ENCODE measurements around the gene ITGA11.

ITGA11 gene

DNA sequence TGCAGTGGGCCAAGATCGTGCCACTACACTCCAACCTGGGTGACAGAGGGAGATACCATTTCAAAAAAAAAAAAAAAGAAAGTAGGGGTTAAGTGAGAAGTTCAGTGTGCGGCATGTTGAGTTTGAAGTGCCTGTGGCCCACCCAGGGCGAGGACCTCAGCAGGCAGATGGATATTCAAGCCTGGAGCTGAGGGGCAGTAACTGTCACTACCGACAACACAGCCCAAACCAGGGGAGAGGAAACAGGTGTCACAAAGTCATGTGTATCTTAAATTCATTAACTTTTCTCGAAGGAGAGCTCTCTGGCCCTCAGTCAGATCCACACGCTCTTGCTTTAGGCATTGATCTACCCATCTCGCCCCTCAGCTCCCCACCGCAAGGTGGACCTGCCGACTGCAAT, 109.2 kb downstream of the ITGA11 start:
- H3K9me3 ChIP-seq (ENCODE audit: control insufficient read depth in 2 of 2, low read length in 2 of 2), result no peaks in the 10 kb centered on the region
- H3K36me3 ChIP-seq (ENCODE audit: control insufficient read depth in 2 of 2, insufficient read depth in 2 of 2, low read length in 2 of 2), result no peaks in the 10 kb centered on the region
- no peaks in the 10 kb centered on the region for H3K4me1 ChIP-seq (ENCODE audit: control insufficient read depth in 2 of 2, insufficient read depth in 2 of 2, low read length in 2 of 2)
- H3K9ac ChIP-seq (ENCODE audit: low read depth in 1 of 2, low read length in 2 of 2), result no peak overlapping the region
- H3K27ac ChIP-seq (ENCODE audit: low read depth in 2 of 2, low read length in 2 of 2), result no peak overlapping the region
- H3K4me3 ChIP-seq (ENCODE audit: low read length in 2 of 2), result no peak overlapping the region
- H3K27me3 ChIP-seq (ENCODE audit: control insufficient read depth in 2 of 2, insufficient read depth in 2 of 2, low read length in 2 of 2), result peaks cover 0 to 5% of the 10 kb centered on the region in 2 donors

DNA sequence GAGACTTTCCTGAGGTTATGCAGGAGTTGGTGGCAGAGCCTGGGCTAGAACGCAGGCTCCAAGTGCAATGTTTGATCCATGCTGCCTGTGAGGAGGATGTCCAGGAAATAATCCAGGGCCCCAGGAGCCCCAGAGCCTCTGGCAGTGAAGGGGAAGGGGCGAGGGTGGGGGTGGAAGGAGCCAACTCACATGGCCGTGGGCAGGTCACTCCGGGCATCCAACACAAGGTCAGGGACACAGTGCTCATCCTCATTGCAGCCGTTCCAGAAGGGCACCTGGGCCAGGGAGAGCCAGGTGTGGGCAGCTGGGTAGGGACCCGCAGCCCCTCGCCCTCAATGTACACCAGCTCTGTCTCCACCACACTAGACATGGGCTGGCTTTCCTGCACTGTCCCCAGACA, 110.7 kb downstream of the ITGA11 start:
- no peaks in the 10 kb centered on the region for H3K9me3 ChIP-seq (ENCODE audit: control insufficient read depth in 2 of 2, low read length in 2 of 2)
- no peak overlapping the region for H3K4me3 ChIP-seq (ENCODE audit: low read length in 2 of 2)
- no peaks in the 10 kb centered on the region for H3K36me3 ChIP-seq (ENCODE audit: control insufficient read depth in 2 of 2, insufficient read depth in 2 of 2, low read length in 2 of 2)
- no peak overlapping the region for H3K9ac ChIP-seq (ENCODE audit: low read depth in 1 of 2, low read length in 2 of 2)
- H3K27ac ChIP-seq (ENCODE audit: low read depth in 2 of 2, low read length in 2 of 2), result no peak overlapping the region
- H3K27me3 ChIP-seq (ENCODE audit: control insufficient read depth in 2 of 2, insufficient read depth in 2 of 2, low read length in 2 of 2), result no peaks in the 10 kb centered on the region
- H3K4me1 ChIP-seq (ENCODE audit: control insufficient read depth in 2 of 2, insufficient read depth in 2 of 2, low read length in 2 of 2), result no peaks in the 10 kb centered on the region

GRCh38 chr15:68319997-68320396, 112.0 kb downstream of the ITGA11 start:
- H3K9ac ChIP-seq (ENCODE audit: low read depth in 1 of 2, low read length in 2 of 2), result no peak overlapping the region
- no peaks in the 10 kb centered on the region for H3K9me3 ChIP-seq (ENCODE audit: control insufficient read depth in 2 of 2, low read length in 2 of 2)
- H3K36me3 ChIP-seq (ENCODE audit: control insufficient read depth in 2 of 2, insufficient read depth in 2 of 2, low read length in 2 of 2), result no peaks in the 10 kb centered on the region
- no peak overlapping the region for H3K4me3 ChIP-seq (ENCODE audit: low read length in 2 of 2)
- H3K27me3 ChIP-seq (ENCODE audit: control insufficient read depth in 2 of 2, insufficient read depth in 2 of 2, low read length in 2 of 2), result no peaks in the 10 kb centered on the region
- no peak overlapping the region for H3K27ac ChIP-seq (ENCODE audit: low read depth in 2 of 2, low read length in 2 of 2)
- H3K4me1 ChIP-seq (ENCODE audit: control insufficient read depth in 2 of 2, insufficient read depth in 2 of 2, low read length in 2 of 2), result no peaks in the 10 kb centered on the region

- Histone ChIP-seq H3K36me3 (ENCODE audit: control insufficient read depth in 2 of 2, insufficient read depth in 2 of 2, low read length in 2 of 2) (no peaks in the 10 kb centered on the region), H3K27me3 (ENCODE audit: control insufficient read depth in 2 of 2, insufficient read depth in 2 of 2, low read length in 2 of 2) (no peaks in the 10 kb centered on the region)
Observed at GRCh38 chr15:68318931-68319909, 112.7 kb downstream of the ITGA11 start.

DNA sequence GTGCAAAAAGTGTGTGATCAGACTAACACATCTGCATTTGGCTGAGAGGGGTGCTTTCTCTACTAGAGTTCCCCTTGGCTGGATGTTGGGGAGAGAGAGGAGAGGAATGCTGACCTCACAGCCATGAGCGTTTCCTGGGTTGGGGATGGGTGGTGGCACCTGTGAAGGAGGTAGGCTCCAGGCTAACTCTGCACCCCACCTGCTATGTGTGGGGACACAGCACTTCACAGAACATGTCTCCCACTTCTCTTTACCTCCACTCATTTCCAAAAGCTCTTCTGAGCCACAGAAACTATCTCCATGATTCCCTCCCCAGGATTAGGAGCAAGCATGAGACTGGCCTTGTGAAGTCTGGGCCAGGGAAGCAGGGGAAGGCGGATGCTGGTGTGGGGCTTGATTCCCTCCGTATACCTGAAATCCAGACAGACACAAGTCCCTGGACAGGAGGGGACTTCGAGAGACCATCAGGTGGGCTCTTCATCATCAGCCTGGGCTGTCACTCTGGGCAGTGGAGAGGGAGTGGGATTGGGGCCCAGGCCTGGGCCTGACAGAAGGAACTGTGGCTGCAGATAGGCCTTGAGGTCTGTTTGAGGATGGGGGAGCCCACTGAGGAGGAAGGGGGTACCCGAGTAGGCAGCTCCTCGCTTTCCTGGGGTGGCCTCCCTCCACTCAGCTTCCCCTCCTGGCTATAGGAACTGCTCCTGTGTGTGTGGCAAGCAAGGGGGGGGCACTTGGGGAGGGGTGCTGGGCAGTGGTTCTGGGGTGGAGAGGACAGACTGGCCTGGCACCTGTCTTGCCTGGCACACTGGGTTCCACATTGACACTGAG, 113.7 kb downstream of the ITGA11 start:
- H3K4me1 ChIP-seq (ENCODE audit: control insufficient read depth in 2 of 2, insufficient read depth in 2 of 2, low read length in 2 of 2), result no peaks in the 10 kb centered on the region
- H3K9ac ChIP-seq (ENCODE audit: low read depth in 1 of 2, low read length in 2 of 2), result no peak overlapping the region
- H3K27ac ChIP-seq (ENCODE audit: low read depth in 2 of 2, low read length in 2 of 2), result no peak overlapping the region
- no peak overlapping the region for H3K4me3 ChIP-seq (ENCODE audit: low read length in 2 of 2)
- H3K27me3 ChIP-seq (ENCODE audit: control insufficient read depth in 2 of 2, insufficient read depth in 2 of 2, low read length in 2 of 2), result no peaks in the 10 kb centered on the region
- H3K36me3 ChIP-seq (ENCODE audit: control insufficient read depth in 2 of 2, insufficient read depth in 2 of 2, low read length in 2 of 2), result no peaks in the 10 kb centered on the region
- H3K9me3 ChIP-seq (ENCODE audit: control insufficient read depth in 2 of 2, low read length in 2 of 2), result no peaks in the 10 kb centered on the region

More at GRCh38 chr15:68318931-68319909, 112.7 kb downstream of the ITGA11 start:
- Histone ChIP-seq H3K4me3 (ENCODE audit: low read length in 2 of 2) (no peak overlapping the region), H3K27ac (ENCODE audit: low read depth in 2 of 2, low read length in 2 of 2) (no peak overlapping the region), H3K4me1 (ENCODE audit: control insufficient read depth in 2 of 2, insufficient read depth in 2 of 2, low read length in 2 of 2) (no peaks in the 10 kb centered on the region), H3K9ac (ENCODE audit: low read depth in 1 of 2, low read length in 2 of 2) (no peak overlapping the region), H3K9me3 (ENCODE audit: control insufficient read depth in 2 of 2, low read length in 2 of 2) (no peaks in the 10 kb centered on the region)

- Histone ChIP-seq H3K27me3 (ENCODE audit: control insufficient read depth in 2 of 2, insufficient read depth in 2 of 2, low read length in 2 of 2) (no peaks in the 10 kb centered on the region), H3K9ac (ENCODE audit: low read depth in 1 of 2, low read length in 2 of 2) (no peak overlapping the region), H3K4me3 (ENCODE audit: low read length in 2 of 2) (no peak overlapping the region), H3K9me3 (ENCODE audit: control insufficient read depth in 2 of 2, low read length in 2 of 2) (no peaks in the 10 kb centered on the region), H3K36me3 (ENCODE audit: control insufficient read depth in 2 of 2, insufficient read depth in 2 of 2, low read length in 2 of 2) (no peaks in the 10 kb centered on the region), H3K27ac (ENCODE audit: low read depth in 2 of 2, low read length in 2 of 2) (no peak overlapping the region), H3K4me1 (ENCODE audit: control insufficient read depth in 2 of 2, insufficient read depth in 2 of 2, low read length in 2 of 2) (no peaks in the 10 kb centered on the region)
Observed at GRCh38 chr15:68317281-68318007, 114.5 kb downstream of the ITGA11 start.

- Histone ChIP-seq H3K27me3 (ENCODE audit: control insufficient read depth in 2 of 2, insufficient read depth in 2 of 2, low read length in 2 of 2) (no peaks in the 10 kb centered on the region), H3K4me3 (ENCODE audit: low read length in 2 of 2) (no peak overlapping the region), H3K36me3 (ENCODE audit: control insufficient read depth in 2 of 2, insufficient read depth in 2 of 2, low read length in 2 of 2) (no peaks in the 10 kb centered on the region), H3K9ac (ENCODE audit: low read depth in 1 of 2, low read length in 2 of 2) (no peak overlapping the region), H3K9me3 (ENCODE audit: control insufficient read depth in 2 of 2, low read length in 2 of 2) (no peaks in the 10 kb centered on the region), H3K27ac (ENCODE audit: low read depth in 2 of 2, low read length in 2 of 2) (no peak overlapping the region), H3K4me1 (ENCODE audit: control insufficient read depth in 2 of 2, insufficient read depth in 2 of 2, low read length in 2 of 2) (no peaks in the 10 kb centered on the region)
Observed at GRCh38 chr15:68316061-68316804, 115.7 kb downstream of the ITGA11 start.

- Histone ChIP-seq H3K27me3 (ENCODE audit: control insufficient read depth in 2 of 2, insufficient read depth in 2 of 2, low read length in 2 of 2) (no peaks in the 10 kb centered on the region), H3K27ac (ENCODE audit: low read depth in 2 of 2, low read length in 2 of 2) (no peak overlapping the region), H3K9me3 (ENCODE audit: control insufficient read depth in 2 of 2, low read length in 2 of 2) (no peaks in the 10 kb centered on the region), H3K4me3 (ENCODE audit: low read length in 2 of 2) (no peak overlapping the region), H3K9ac (ENCODE audit: low read depth in 1 of 2, low read length in 2 of 2) (no peak overlapping the region), H3K4me1 (ENCODE audit: control insufficient read depth in 2 of 2, insufficient read depth in 2 of 2, low read length in 2 of 2) (no peaks in the 10 kb centered on the region), H3K36me3 (ENCODE audit: control insufficient read depth in 2 of 2, insufficient read depth in 2 of 2, low read length in 2 of 2) (no peaks in the 10 kb centered on the region)
Observed at GRCh38 chr15:68315495-68316031, 116.4 kb downstream of the ITGA11 start.

- H3K4me1 ChIP-seq (ENCODE audit: control insufficient read depth in 2 of 2, insufficient read depth in 2 of 2, low read length in 2 of 2), result peaks cover 0 to 2% of the 10 kb centered on the region in 2 donors
- no peaks in the 10 kb centered on the region for H3K27me3 ChIP-seq (ENCODE audit: control insufficient read depth in 2 of 2, insufficient read depth in 2 of 2, low read length in 2 of 2)
- no peak overlapping the region for H3K9ac ChIP-seq (ENCODE audit: low read depth in 1 of 2, low read length in 2 of 2)
- H3K9me3 ChIP-seq (ENCODE audit: control insufficient read depth in 2 of 2, low read length in 2 of 2), result no peaks in the 10 kb centered on the region
- no peak overlapping the region for H3K4me3 ChIP-seq (ENCODE audit: low read length in 2 of 2)
- no peaks in the 10 kb centered on the region for H3K36me3 ChIP-seq (ENCODE audit: control insufficient read depth in 2 of 2, insufficient read depth in 2 of 2, low read length in 2 of 2)
- H3K27ac ChIP-seq (ENCODE audit: low read depth in 2 of 2, low read length in 2 of 2), result no peak overlapping the region
Observed at GRCh38 chr15:68315035-68315434, 116.9 kb downstream of the ITGA11 start.

Measured in mucosa of rectum (tissue), 2 donors.